Colonic mucosa (tissue), 4 donors: ENCODE measurements around the gene UBE2Q1. TPM values are rescaled to one million over a fixed set of nuclear protein-coding genes. Genes with fewer than 3 reads are reported as not detected.

Experiments used
- DNase-seq: peaks from one replicate; pipeline ENCODE4 v3.0.0-alpha.2; 2020
- H3K27ac ChIP-seq: fragments of 200-600 bp; one replicate; pipeline ENCODE4 v1.8.0; 2021
- H3K27me3 ChIP-seq: fragments of 200-600 bp; one replicate; pipeline ENCODE4 v1.8.0; 2021
- H3K36me3 ChIP-seq: fragments of 200-600 bp; one replicate; pipeline ENCODE4 v1.8.0; 2021
- H3K4me1 ChIP-seq: fragments of 200-600 bp; one replicate; pipeline ENCODE4 v1.8.0; 2021; ENCODE audit warnings: mild to moderate bottlenecking
- H3K4me3 ChIP-seq: fragments of 200-600 bp; one replicate; pipeline ENCODE4 v1.8.0; 2021
- H3K9ac ChIP-seq, 2 donors: one replicate each; pipeline ENCODE4 v1.7.0; 2013; ENCODE audit warnings: control low read depth in 2 of 2, low read depth in 2 of 2, low read length in 2 of 2
- H3K9me3 ChIP-seq: fragments of 200-600 bp; one replicate; pipeline ENCODE4 v1.8.0; 2021
- intact Hi-C: fragments of 100-400 bp; cut with DNase I; formaldehyde crosslinking; loops from one replicate; pipeline ENCODE4 v1.14.1; 2022
- total RNA-seq, 2 donors: library from RNA; stranded (reverse); fragmentation: NEBNext Ultra II Directional in 1 of 2; extraction: Animal tissue kit (Norgen Biotek cat#: 25700) in 1 of 2; gene quantifications; one replicate each; pipeline ENCODE4 v1.2.1, GENCODE V29; 2021
- TF ChIP-seq, protein P1 (sequence below): fragments of 200-600 bp; IDR thresholded peaks from one replicate; pipeline ENCODE4 v1.8.0; 2022; ENCODE audit warnings: antibody characterized with exemption, mild to moderate bottlenecking
- donor health status: healthy.
- donor health status: DM: no; HTN: no; CAD: no.
- donor health status: DM: no; HTN: no; CAD: no.

Gene UBE2Q1
- total RNA-seq, 2 donors from 2014 or later, result 74.1 to 86.1 TPM

DNA sequence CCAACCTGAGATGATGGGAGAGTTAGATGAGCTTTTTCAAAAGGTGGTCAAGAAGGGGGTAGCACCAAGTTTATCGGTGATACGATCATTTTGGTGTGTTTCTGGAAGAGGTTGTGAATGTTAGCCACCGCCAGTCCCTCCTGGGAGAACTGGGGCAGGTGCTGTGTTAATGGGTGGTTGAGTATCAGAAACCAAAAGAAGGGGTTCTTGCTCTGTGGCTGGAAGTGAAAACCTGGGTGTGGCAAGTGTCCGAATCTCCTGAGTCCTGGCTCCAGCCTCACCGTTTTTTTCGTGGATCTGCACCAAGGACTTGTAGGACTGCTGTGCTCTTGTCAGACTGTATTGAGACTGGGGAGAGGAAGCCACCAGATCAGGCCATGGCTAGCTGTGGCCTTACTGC is 7.8 kb downstream of the UBE2Q1 start:
- Histone ChIP-seq H3K9ac (no peak overlapping the region), H3K4me1 (no peaks in the 10 kb centered on the region), H3K9me3 (no peaks in the 10 kb centered on the region), H3K36me3 (peaks cover 45% of the 10 kb centered on the region), H3K4me3 (no peak overlapping the region), H3K27ac (no peak overlapping the region), H3K27me3 (no peaks in the 10 kb centered on the region)
- no peak for DNase-seq
- TF ChIP-seq, protein P1, sequence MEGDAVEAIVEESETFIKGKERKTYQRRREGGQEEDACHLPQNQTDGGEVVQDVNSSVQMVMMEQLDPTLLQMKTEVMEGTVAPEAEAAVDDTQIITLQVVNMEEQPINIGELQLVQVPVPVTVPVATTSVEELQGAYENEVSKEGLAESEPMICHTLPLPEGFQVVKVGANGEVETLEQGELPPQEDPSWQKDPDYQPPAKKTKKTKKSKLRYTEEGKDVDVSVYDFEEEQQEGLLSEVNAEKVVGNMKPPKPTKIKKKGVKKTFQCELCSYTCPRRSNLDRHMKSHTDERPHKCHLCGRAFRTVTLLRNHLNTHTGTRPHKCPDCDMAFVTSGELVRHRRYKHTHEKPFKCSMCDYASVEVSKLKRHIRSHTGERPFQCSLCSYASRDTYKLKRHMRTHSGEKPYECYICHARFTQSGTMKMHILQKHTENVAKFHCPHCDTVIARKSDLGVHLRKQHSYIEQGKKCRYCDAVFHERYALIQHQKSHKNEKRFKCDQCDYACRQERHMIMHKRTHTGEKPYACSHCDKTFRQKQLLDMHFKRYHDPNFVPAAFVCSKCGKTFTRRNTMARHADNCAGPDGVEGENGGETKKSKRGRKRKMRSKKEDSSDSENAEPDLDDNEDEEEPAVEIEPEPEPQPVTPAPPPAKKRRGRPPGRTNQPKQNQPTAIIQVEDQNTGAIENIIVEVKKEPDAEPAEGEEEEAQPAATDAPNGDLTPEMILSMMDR, result no peak
- intact Hi-C loops, result no loop called here

DNA sequence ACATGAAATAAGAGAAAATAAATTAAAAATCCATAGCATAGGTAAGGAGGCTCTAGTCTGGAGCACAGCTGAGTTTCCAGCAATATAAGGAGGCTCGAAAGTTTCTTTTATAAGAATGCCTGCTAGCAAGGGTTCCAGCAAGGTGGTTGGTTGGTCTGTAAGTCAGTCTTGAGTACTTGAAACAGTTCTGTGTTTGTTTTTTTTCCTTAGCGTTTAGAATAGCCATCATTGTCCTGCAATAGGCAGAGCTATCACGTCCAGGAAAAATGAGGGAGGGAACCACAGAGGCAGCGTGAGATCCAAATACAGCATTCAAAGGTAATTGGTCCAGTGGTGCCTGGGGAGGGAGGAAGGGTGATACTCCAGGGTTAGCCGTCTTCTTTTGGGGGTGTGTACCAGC is 8.4 kb downstream of the UBE2Q1 start:
- Histone ChIP-seq H3K9me3 (no peaks in the 10 kb centered on the region), H3K36me3 (peaks cover 39% of the 10 kb centered on the region), H3K9ac (no peak overlapping the region), H3K27me3 (no peaks in the 10 kb centered on the region), H3K4me3 (no peak overlapping the region), H3K4me1 (no peaks in the 10 kb centered on the region), H3K27ac (no peak overlapping the region)
- intact Hi-C loops, result no loop called here
- DNase-seq, result no peak
- TF ChIP-seq, protein P1, result no peak

DNA sequence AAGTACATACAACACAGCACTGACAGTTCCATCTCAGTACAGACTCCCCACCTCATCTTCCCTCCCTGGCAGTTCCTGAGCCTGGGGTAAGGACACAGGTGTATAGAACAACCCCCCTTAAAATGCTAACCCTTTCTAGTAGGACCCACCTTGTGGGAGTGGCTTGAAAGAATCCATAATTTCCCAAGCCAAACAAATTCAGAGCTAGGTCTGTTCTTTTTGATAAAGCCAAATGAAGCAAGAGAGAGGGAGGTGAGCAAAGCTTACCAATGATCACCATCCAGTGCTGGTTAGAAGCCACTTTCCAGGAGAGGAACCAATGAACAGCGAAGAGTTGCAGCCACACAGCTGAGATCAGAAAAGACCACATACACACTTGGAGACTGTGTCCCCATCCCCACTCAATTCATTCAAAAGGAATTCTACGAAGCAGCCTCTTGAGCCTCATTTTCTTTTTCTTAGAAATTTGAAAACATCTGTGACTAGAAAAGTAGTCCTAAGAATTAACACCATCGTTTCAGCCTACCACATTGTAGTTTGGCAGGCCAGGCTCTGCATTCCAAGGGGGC is 9.2 kb downstream of the UBE2Q1 start:
- Histone ChIP-seq H3K27ac (no peak overlapping the region), H3K9me3 (no peaks in the 10 kb centered on the region), H3K4me3 (no peak overlapping the region), H3K27me3 (no peaks in the 10 kb centered on the region), H3K4me1 (no peaks in the 10 kb centered on the region), H3K9ac (no peak overlapping the region), H3K36me3 (peaks cover 31% of the 10 kb centered on the region)
- TF ChIP-seq, protein P1, result no peak
- no peak for DNase-seq
- intact Hi-C loops, result no loop called here

DNA sequence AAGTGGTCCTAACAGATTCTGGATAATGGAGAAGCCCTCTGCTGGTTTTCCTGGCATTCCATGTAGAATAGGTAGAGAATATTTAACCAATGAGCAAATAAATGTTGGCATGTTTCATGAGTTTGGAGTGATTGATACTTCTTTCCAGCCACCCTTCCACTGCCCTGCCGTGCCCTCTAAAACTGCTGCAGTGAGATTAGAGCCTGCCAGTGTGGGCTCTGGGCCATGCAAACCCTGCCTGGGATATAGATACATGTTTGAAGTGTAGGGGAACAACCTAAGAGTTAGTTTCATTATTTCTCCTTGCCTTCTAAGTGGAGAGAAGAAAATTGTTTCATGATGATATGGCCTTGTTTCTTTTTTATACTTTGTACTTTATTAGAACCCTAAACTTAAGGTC is 10.4 kb downstream of the UBE2Q1 start:
- Histone ChIP-seq H3K4me1 (no peaks in the 10 kb centered on the region), H3K27ac (no peak overlapping the region), H3K27me3 (no peaks in the 10 kb centered on the region), H3K36me3 (peaks cover 18% of the 10 kb centered on the region), H3K9me3 (no peaks in the 10 kb centered on the region), H3K4me3 (no peak overlapping the region), H3K9ac (no peak overlapping the region)
- intact Hi-C loops, result no loop called here
- TF ChIP-seq, protein P1, result no peak
- no peak for DNase-seq

DNA sequence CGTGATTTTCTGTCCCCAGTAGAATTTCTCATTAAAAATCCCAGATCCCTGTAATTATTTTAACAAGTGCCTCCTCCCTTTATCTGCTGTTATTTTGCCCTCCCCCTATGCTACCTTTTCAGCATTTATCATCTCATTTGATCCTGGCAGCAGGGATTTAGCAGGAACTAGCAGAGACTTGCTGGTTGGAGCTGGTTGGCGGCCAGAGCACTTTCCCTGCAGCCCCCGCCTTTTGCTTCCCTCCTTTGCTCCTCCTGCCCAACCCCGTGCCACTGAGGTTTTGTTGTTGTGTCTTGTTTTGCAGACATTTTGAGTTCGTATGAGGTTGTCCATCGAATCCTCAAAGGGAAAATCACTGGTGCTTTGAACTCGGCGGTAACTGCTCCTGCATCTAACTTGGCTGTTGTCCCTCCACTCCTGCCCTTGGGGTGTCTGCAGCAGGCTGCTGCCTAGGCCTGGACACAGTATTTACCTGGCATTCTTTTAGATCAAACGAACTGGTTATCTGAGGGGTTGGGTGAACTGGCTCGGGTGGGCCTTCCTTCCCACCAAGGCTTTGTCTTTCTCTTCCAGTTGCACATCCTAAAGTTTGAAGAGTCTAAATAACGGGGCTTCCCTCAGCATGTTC is 11.2 kb downstream of the UBE2Q1 start:
- TF ChIP-seq, protein P1, result no peak

More for the DNA sequence above, 11.2 kb downstream of the UBE2Q1 start:
- no peak for DNase-seq
- Histone ChIP-seq H3K4me1 (no peaks in the 10 kb centered on the region), H3K27ac (no peak overlapping the region), H3K27me3 (no peaks in the 10 kb centered on the region), H3K9ac (no peak overlapping the region), H3K36me3 (peaks cover 10% of the 10 kb centered on the region), H3K9me3 (no peaks in the 10 kb centered on the region), H3K4me3 (no peak overlapping the region)
- intact Hi-C loops, result no loop called here
